Activated CD8-positive, alpha-beta memory T cell treated with anti-CD3 and anti-CD28 coated beads, Interleukin-2, amount 50 U/mL, for 48 hours (primary cell): ENCODE data around the gene C1orf159.

Source experiments
- DNase-seq: peaks from one replicate; pipeline ENCODE4 v3.0.0-alpha.2; 2020

C1orf159 gene

DNA sequence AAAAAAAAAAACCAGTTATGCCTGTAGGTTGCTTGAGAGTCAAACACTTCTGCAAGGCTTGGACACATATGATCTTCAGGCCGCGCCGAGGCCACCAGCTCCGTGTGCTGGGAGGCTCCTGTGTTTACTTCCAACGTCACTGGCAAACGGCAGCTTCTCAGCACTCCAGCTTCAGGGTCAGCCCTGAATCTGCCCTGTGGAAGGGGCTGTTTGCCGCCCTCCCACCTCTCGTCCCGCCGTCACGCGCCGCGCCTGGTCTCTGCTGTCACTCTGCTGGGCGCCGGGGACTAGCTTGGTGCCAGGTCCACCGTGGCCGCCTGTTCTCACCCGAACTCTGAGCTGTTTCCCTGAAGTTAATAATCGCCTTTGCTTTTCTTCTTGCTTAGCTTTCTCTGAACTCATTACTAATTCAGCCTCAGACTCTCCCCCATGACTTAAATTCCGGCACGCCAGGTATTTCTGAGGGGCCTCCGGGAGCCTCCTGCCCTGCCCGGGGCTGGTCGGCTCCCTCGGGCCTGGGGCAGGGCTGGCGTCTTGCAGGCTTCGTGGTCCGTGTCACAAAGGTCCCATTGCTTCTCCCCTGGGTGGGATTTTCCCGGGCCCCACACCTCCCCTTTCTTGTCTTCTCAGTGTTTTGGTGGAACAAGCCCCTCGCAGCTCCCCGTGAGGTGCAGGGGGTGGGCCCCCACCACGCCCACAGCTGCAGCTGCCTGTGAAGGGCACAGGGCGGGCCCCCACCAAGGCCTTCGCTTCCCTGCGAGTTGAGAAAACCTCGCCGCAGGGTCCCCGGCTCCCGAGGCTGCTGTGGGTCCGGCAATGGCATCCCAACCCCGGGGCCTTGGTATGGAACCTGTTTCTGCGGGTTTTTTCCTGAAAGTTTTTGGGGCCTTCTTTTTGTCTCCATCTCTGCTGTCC is 14.6 kb upstream of the C1orf159 start:
- no peak for DNase-seq

GRCh38 chr1:1129381-1129821 is 13.5 kb upstream of the C1orf159 start:
- no peak for DNase-seq

GRCh38 chr1:1128454-1129139 is 12.7 kb upstream of the C1orf159 start:
- no peak for DNase-seq

DNA sequence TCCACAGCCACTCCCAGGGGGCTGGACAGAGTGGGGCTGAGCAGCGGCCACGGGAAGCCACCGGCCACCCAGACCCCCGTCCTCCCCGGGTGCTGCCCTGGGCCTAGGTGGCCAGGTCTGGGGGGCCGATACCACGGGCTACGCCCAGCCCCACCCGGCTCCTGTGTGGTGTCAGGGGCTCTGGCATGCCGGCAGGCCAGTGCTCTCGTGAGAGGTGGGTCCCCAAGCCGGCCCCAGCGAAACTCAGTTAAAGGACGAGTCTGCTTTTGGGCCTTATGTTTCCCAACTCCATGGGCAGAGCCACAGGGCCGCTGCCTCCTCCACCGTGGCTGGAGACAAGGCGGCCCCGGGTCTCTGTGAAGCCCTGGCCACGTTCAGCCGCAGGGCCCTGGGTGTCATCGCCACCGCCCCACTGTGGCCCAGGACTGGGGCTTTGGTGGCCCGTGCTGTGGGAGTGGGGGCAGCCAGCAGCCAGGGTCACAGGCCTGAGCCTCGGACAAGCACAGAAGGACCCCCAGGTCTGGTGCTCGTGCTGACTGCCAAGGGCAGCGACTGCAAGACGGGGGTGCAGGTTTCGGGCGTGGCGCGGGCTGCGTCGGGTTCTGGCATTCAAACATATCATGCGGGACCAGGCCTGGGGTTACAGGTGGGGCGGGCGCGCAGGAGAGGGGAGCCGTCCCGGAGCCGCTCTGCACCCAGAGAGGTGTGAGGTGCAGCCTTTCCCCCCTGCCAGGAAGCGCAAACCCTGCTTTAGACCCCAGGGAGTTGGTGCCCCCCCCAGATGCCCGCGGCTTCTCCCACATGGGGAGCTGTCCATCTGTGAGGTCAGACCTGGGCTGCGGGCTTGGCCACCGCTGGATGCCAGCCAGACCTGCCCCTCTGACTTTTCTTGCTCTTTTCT is 11.9 kb upstream of the C1orf159 start:
- no peak for DNase-seq

DNA sequence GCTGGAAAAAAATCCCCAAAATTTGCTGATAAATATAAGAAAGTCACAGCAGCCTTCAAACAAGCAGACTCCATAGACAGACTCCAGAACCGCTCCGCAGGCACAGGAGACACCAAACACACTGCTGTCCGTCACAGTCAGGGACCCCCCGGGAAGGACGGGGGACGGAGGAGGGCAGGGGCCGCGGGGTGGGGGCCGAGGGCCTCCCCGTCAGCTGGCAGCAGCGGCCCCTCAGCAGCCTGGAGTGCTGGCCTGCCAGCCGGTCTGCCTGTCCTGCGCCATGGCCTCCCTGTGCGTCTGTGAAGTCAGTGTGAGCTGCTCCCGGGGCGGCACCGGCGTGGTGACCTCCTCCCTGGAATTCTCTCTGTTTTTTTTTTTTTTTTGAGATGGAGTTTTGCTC is 10.1 kb upstream of the C1orf159 start:
- DNase-seq = no peak

DNA sequence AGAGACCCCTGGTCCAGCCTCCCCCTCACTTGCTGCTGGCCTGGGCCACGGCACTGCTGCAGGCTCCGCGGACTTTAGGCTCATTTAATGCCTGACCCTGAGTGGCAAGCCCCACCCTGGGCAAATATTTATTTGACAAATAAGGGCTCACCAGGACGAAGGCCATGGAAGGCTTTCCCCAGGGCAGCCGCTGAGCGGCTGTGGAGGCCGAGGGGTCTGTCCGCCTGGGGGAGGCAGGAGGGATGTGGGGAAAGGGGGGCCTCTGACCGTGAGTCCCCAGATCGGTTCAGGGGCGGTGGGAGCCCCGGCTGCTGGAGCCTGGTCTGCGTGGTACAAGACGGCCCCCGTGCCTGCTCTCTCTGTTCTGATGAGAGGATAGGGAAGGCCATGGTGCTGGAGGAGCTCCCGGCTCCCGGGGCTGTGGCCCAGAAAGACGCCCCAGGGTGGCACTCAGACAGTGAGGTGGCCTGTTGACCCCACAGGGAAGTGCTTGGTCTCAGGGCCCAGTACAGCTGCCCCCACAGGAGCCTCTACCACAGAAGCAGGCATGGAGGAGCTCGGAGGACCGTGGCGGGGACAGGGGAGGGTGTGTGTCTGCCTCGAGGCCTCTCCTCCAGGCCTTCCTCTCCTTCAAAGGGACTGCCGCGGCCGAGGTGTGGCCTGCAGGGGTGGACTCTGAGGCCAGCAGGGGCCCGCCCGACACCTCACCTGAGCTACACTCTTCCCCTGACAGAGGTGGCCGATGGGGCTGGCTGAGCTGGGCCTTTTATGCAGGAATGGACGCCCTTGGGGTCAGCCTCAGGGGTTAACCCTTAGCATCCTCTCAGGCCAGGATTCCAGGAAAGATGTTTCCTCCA is 9.1 kb upstream of the C1orf159 start:
- DNase-seq = no peak

DNA sequence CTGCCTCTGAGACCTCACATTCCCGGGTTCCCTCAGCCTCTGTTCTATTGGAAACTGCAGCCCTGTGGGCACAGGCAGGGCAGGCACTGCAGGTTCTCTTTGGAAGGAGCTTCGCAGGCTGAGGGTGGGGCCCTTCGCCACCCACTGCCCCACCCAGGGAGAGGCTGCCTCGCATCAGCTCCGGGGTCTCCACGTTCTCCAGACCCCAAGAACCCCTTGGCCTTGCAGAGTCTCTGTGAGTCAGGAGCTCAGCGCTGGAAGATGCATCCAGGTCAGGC is 8.6 kb upstream of the C1orf159 start:
- no peak for DNase-seq

GRCh38 chr1:1123581-1124507 is 8.0 kb upstream of the C1orf159 start:
- no peak for DNase-seq

DNA sequence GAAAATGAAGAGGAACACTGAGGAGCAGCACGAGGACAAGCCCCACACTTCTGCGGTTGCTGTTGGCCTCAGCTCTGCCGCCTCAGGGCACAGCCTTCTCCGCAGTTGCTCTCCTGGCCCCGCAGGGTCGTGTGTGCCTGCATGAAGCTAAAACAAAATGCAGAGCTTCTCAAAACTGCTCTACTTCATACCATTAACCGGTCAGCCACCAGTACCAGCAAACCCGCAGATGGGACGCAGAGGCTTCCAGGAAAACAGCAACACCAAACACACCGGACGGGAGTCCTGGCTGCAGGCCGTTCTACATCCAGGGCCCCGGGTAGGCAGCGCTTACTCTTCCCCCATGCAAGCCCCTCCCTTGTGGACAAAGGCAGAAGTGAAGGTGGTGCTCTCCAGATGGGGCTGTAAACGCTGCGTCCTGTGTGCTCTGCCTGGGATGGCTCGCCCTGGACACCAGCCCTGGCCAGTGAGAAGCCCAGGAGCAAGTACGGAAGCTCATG is 7.1 kb upstream of the C1orf159 start:
- no peak for DNase-seq

DNA sequence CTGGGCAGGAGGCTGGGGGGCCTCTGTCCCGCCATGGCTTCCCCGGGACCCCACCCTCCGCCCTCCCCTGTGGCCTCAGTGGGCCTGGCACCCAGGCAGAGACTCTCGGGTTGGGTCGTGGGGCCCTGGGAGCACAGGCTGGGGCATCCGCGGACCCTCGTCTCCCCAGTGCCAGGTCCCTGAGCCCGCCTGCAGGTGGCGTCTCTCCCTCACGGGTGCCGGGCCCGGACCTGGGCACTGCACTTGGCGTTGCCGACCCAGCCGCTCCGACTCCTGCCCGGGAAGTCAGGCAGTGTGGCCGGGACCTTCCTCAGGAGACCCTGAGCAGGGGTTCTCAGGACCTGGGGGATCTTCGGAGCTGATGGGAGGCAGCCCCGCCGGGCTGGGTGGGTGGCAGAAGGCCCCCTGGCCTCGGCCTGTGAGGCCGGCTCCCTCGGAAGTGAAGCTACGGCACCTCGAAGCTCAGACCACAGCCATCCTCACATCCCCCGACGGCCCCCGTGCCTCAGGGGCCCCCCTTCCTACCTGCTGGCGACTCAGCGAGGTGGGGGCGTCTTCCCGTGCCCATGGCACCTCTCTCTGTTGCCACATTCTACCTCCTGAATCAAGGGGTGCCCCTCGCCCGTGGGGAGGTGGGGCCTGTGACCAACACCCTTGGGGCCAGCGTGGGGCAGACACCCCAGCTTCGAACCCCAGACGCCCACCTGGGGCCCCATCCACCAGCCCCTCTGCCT is 6.4 kb upstream of the C1orf159 start:
- peak; percentile 92 for DNase-seq

- no peak for DNase-seq
Measured at GRCh38 chr1:1121611-1122077, 5.8 kb upstream of the C1orf159 start.

GRCh38 chr1:1120866-1121591 is 5.1 kb upstream of the C1orf159 start:
- DNase-seq = no peak

DNA sequence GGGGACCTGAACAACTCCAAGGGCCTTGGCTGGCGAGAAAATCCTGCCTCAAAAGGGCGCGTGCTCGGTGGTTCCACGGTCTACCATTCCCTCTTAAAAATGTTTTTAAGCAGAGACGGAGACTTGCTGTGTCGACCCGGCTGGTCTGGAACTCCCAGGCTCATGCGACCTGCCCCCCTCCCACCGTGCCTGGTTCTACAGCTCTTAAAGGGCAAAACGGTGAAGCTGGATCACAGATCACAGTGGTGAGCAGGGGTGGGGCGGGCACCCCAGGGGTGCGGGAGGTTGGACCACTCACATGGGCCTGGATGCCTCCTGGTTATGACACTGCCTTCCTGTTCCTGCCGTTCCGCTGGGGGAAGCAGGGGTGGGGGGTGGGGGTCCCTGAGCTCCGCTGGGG is 4.2 kb upstream of the C1orf159 start:
- DNase-seq = no peak

- no peak for DNase-seq
Measured at GRCh38 chr1:1119272-1119890, 3.5 kb upstream of the C1orf159 start.

DNA sequence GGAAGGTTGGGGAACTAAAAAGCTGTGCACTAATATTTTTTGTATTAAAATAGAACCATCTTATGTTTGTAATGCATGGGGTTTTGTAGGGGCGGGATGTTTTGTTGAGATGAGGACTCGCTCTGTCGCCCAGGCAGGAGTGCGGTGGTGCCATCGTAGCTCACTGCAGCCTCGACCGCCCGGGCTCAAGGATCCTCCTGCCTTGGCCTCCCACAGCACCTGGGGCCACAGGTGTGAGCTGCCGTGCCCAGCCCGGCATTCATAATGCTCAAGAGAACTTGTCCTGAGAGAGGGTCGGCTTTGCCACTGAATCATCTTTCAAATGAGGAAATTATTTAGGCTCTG is 3.0 kb upstream of the C1orf159 start:
- no peak for DNase-seq

- no peak for DNase-seq
Measured at GRCh38 chr1:1118011-1118875, 2.4 kb upstream of the C1orf159 start.

GRCh38 chr1:1117469-1117831 is 1.6 kb upstream of the C1orf159 start:
- no peak for DNase-seq
